Measurements from ENCODE around the gene PBX3. TPM values are rescaled to one million over a fixed set of nuclear protein-coding genes. Genes with fewer than 3 reads are reported as not detected.

The PBX3 gene
- total and polyA plus RNA-seq, 2 donors (not counting 1 experiment from before 2014, with no cell fraction given) = 15.5 to 39.0 TPM

- Mint-ChIP-seq H3K4me1 (peaks cover 5% of the 10 kb centered on the region), H3K4me3 (no peak overlapping the region), H3K27ac (no peak overlapping the region), H3K27me3 (no peaks in the 10 kb centered on the region), H3K9me3 (ENCODE audit: insufficient read depth) (no peaks in the 10 kb centered on the region)
- TF ChIP-seq, protein P1, sequence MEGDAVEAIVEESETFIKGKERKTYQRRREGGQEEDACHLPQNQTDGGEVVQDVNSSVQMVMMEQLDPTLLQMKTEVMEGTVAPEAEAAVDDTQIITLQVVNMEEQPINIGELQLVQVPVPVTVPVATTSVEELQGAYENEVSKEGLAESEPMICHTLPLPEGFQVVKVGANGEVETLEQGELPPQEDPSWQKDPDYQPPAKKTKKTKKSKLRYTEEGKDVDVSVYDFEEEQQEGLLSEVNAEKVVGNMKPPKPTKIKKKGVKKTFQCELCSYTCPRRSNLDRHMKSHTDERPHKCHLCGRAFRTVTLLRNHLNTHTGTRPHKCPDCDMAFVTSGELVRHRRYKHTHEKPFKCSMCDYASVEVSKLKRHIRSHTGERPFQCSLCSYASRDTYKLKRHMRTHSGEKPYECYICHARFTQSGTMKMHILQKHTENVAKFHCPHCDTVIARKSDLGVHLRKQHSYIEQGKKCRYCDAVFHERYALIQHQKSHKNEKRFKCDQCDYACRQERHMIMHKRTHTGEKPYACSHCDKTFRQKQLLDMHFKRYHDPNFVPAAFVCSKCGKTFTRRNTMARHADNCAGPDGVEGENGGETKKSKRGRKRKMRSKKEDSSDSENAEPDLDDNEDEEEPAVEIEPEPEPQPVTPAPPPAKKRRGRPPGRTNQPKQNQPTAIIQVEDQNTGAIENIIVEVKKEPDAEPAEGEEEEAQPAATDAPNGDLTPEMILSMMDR (IDR thresholded peaks at IDR 0.05) = no peak
- no peak for TF ChIP-seq EZH2 (IDR thresholded peaks at IDR 0.05; ENCODE audit: borderline replicate concordance, insufficient read depth, low read depth, low read length, poor library complexity, severe bottlenecking)
- Histone ChIP-seq H3K27ac (ENCODE audit: low read length in 2 of 2) (no peak overlapping the region), H3K4me2 (replicated peaks; ENCODE audit: low read depth, low read length, poor library complexity, severe bottlenecking) (no peak overlapping the region), H2AFZ (ENCODE audit: insufficient read depth, low read depth, low read length, poor library complexity, severe bottlenecking) (no peak overlapping the region), H3K4me1 (ENCODE audit: control insufficient read depth in 2 of 2, insufficient read depth in 2 of 2, low read length in 2 of 2) (no peaks in the 10 kb centered on the region), H3K27me3 (replicated peaks in 1 of 4; ENCODE audit: control extremely low read depth in 1 of 4, control insufficient read depth in 3 of 4, insufficient read depth in 4 of 4, low read length in 3 of 4) (no peaks in the 10 kb centered on the region), H3K79me2 (ENCODE audit: control insufficient read depth, insufficient read depth, low read length) (no peaks in the 10 kb centered on the region), H3K9me3 (ENCODE audit: control extremely low read depth in 1 of 3, control insufficient read depth in 2 of 3, insufficient read depth in 1 of 3, low read length in 2 of 3) (no peaks in the 10 kb centered on the region), H4K20me1 (ENCODE audit: control insufficient read depth, insufficient read depth, low read length, poor library complexity, severe bottlenecking) (no peaks in the 10 kb centered on the region), H3K36me3 (replicated peaks in 1 of 2; ENCODE audit: control extremely low read depth in 1 of 2, control insufficient read depth in 1 of 2, extremely low read depth in 1 of 2, insufficient read depth in 2 of 2, low read length in 1 of 2) (no peaks in the 10 kb centered on the region), H3K4me3 (ENCODE audit: control extremely low read depth in 1 of 5, extremely low read depth in 1 of 5, insufficient read depth in 1 of 5, low read depth in 2 of 5, low read length in 4 of 5) (no peak overlapping the region), H3K9ac (ENCODE audit: low read length) (no peak overlapping the region)
- POLR2A ChIA-PET = no interaction called here
- intact Hi-C loops (cut with micrococcal nuclease) = no loop called here
- no CpG with 5 or more reads among the region's 7 CpGs for WGBS (ENCODE audit: insufficient coverage)
- CTCF ChIA-PET = no interaction called here
- ATAC-seq (ENCODE audit: low read depth) (no peak), DNase-seq (no peak)
Measured at GRCh38 chr9:125910286-125910685, 163.1 kb downstream of the PBX3 start.

DNA sequence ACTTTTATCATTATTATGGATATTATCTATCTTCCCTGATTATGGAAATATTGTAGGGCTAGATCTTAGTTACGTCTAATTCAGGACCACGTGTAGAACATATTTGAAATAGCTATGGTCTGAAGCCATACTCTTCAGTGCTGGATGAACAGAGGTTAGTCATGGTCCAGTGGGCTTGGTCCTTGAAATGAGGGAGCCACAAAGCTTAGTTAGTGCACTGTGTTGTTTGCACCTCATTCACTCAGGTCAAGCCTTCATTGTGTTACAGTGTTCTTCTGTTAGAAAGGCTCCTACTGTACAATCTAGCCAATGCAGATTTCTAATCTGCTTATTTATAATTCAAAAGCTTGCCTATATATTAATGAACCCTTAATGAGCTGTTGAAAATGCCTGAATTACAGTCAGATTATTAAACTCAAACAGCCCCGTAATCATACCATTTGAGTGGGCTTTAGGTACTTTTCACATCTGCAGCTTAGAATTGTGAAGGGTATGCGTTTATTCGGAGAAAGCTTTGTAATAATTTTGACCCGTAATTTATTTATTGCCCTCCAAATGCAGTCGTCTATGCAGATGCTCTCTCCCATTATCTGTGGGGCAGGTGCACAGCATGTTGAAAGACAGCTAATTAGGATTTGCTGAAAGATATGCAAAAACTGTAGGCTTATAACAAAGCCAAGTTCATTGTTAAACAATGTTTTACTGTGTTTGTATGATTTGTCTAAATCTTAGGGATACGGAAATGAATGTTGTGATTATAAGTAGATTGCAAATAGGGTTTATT, 164.9 kb downstream of the PBX3 start:
- POLR2A ChIA-PET = no interaction called here
- Histone ChIP-seq H3K4me3 (ENCODE audit: control extremely low read depth in 1 of 5, extremely low read depth in 1 of 5, insufficient read depth in 1 of 5, low read depth in 2 of 5, low read length in 4 of 5) (no peak overlapping the region), H3K9ac (ENCODE audit: low read length) (no peak overlapping the region), H3K36me3 (replicated peaks in 1 of 2; ENCODE audit: control extremely low read depth in 1 of 2, control insufficient read depth in 1 of 2, extremely low read depth in 1 of 2, insufficient read depth in 2 of 2, low read length in 1 of 2) (no peaks in the 10 kb centered on the region), H3K79me2 (ENCODE audit: control insufficient read depth, insufficient read depth, low read length) (no peaks in the 10 kb centered on the region), H4K20me1 (ENCODE audit: control insufficient read depth, insufficient read depth, low read length, poor library complexity, severe bottlenecking) (no peaks in the 10 kb centered on the region), H2AFZ (ENCODE audit: insufficient read depth, low read depth, low read length, poor library complexity, severe bottlenecking) (no peak overlapping the region), H3K27me3 (replicated peaks in 1 of 4; ENCODE audit: control extremely low read depth in 1 of 4, control insufficient read depth in 3 of 4, insufficient read depth in 4 of 4, low read length in 3 of 4) (no peaks in the 10 kb centered on the region), H3K4me1 (ENCODE audit: control insufficient read depth in 2 of 2, insufficient read depth in 2 of 2, low read length in 2 of 2) (no peaks in the 10 kb centered on the region), H3K27ac (ENCODE audit: low read length in 2 of 2) (no peak overlapping the region), H3K4me2 (replicated peaks; ENCODE audit: low read depth, low read length, poor library complexity, severe bottlenecking) (no peak overlapping the region), H3K9me3 (ENCODE audit: control extremely low read depth in 1 of 3, control insufficient read depth in 2 of 3, insufficient read depth in 1 of 3, low read length in 2 of 3) (no peaks in the 10 kb centered on the region)
- ATAC-seq (ENCODE audit: low read depth) = no peak
- intact Hi-C loops (cut with micrococcal nuclease) = no loop called here
- CTCF ChIA-PET = interaction anchor here (0.9 to 1.5 kb wide), 2 partner anchors 10 to 18 kb away, joined by 3 read pairs; no protein-coding TSS in a partner anchor
- Mint-ChIP-seq H3K4me1 (no peaks in the 10 kb centered on the region), H3K27ac (no peak overlapping the region), H3K4me3 (no peak overlapping the region), H3K27me3 (no peaks in the 10 kb centered on the region), H3K9me3 (ENCODE audit: insufficient read depth) (no peaks in the 10 kb centered on the region)
- TF ChIP-seq, protein P1 (IDR thresholded peaks at IDR 0.05) = no peak
- no peak for TF ChIP-seq EZH2 (IDR thresholded peaks at IDR 0.05; ENCODE audit: borderline replicate concordance, insufficient read depth, low read depth, low read length, poor library complexity, severe bottlenecking)
- 98% methylated on average over 6 of the region's 8 CpGs for WGBS (ENCODE audit: insufficient coverage)
- DNase-seq = no peak

Data from B cell (primary cell).